ENCODE results near the gene RBM17. TPM values are rescaled to one million over a fixed set of nuclear protein-coding genes. Genes with fewer than 3 reads are reported as not detected.

RBM17 gene
- total and polyA plus RNA-seq, 4 donors, result 16.5 to 44.8 (median 34.1) TPM

DNA sequence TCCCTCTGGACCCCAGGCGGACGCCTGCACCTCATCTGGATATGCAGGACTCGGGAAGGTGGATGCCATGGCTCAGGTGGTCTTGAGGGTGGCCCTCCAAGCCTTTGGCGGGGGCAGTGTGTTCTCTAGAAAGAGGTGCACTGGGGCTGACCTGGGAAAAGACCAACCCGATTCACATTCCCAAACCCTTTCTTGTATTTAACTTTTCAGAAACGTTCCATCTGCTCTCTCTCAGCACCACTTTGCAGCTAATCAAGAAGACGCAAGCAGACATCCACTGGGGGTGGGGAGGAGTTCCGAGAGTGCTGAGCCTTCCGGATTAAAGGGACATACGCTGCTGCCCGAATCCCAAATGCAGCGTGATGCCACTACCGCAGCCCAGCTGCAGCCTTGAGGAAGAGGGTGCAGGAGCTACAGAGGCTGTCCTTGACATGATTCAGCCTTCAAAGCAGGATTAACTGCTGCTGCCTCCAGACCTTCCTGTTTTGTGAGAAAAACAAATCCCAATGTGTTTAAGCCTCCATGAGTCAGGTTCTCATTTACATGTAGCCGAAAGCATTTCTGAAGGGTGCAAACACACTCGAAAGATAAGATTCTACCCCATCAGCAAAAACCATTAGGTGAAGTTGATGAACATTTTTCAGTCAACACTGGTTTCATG is 39.9 kb downstream of the RBM17 start:
- no peak for TF ChIP-seq HNF4A (conservative IDR thresholded peaks at IDR 0.05)
- TF ChIP-seq HNF4G (IDR thresholded peaks at IDR 0.05), result no peak
- TF ChIP-seq GABPA (IDR thresholded peaks at IDR 0.05 in 1 of 2, conservative IDR thresholded peaks at IDR 0.05 in 1 of 2), result no peak
- no peak for TF ChIP-seq FOXA2 (IDR thresholded peaks at IDR 0.05)
- no peak for TF ChIP-seq RAD21 (IDR thresholded peaks at IDR 0.05)
- TF ChIP-seq, protein P1, sequence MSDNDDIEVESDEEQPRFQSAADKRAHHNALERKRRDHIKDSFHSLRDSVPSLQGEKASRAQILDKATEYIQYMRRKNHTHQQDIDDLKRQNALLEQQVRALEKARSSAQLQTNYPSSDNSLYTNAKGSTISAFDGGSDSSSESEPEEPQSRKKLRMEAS (IDR thresholded peaks at IDR 0.05), result no peak
- no peak for TF ChIP-seq SP1 (IDR thresholded peaks at IDR 0.05)
- TF ChIP-seq, protein P2, sequence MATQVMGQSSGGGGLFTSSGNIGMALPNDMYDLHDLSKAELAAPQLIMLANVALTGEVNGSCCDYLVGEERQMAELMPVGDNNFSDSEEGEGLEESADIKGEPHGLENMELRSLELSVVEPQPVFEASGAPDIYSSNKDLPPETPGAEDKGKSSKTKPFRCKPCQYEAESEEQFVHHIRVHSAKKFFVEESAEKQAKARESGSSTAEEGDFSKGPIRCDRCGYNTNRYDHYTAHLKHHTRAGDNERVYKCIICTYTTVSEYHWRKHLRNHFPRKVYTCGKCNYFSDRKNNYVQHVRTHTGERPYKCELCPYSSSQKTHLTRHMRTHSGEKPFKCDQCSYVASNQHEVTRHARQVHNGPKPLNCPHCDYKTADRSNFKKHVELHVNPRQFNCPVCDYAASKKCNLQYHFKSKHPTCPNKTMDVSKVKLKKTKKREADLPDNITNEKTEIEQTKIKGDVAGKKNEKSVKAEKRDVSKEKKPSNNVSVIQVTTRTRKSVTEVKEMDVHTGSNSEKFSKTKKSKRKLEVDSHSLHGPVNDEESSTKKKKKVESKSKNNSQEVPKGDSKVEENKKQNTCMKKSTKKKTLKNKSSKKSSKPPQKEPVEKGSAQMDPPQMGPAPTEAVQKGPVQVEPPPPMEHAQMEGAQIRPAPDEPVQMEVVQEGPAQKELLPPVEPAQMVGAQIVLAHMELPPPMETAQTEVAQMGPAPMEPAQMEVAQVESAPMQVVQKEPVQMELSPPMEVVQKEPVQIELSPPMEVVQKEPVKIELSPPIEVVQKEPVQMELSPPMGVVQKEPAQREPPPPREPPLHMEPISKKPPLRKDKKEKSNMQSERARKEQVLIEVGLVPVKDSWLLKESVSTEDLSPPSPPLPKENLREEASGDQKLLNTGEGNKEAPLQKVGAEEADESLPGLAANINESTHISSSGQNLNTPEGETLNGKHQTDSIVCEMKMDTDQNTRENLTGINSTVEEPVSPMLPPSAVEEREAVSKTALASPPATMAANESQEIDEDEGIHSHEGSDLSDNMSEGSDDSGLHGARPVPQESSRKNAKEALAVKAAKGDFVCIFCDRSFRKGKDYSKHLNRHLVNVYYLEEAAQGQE (IDR thresholded peaks at IDR 0.05), result no peak
- no peak for TF ChIP-seq YY1 (IDR thresholded peaks at IDR 0.05)
- TF ChIP-seq, protein P3, sequence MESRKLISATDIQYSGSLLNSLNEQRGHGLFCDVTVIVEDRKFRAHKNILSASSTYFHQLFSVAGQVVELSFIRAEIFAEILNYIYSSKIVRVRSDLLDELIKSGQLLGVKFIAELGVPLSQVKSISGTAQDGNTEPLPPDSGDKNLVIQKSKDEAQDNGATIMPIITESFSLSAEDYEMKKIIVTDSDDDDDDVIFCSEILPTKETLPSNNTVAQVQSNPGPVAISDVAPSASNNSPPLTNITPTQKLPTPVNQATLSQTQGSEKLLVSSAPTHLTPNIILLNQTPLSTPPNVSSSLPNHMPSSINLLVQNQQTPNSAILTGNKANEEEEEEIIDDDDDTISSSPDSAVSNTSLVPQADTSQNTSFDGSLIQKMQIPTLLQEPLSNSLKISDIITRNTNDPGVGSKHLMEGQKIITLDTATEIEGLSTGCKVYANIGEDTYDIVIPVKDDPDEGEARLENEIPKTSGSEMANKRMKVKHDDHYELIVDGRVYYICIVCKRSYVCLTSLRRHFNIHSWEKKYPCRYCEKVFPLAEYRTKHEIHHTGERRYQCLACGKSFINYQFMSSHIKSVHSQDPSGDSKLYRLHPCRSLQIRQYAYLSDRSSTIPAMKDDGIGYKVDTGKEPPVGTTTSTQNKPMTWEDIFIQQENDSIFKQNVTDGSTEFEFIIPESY (IDR thresholded peaks at IDR 0.05), result no peak
- no peak for TF ChIP-seq RXRA (IDR thresholded peaks at IDR 0.05)
- TF ChIP-seq FOXA1 (IDR thresholded peaks at IDR 0.05), result no peak
- TF ChIP-seq, protein P4, sequence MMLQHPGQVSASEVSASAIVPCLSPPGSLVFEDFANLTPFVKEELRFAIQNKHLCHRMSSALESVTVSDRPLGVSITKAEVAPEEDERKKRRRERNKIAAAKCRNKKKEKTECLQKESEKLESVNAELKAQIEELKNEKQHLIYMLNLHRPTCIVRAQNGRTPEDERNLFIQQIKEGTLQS (IDR thresholded peaks at IDR 0.05), result no peak
- TF ChIP-seq, protein P5, sequence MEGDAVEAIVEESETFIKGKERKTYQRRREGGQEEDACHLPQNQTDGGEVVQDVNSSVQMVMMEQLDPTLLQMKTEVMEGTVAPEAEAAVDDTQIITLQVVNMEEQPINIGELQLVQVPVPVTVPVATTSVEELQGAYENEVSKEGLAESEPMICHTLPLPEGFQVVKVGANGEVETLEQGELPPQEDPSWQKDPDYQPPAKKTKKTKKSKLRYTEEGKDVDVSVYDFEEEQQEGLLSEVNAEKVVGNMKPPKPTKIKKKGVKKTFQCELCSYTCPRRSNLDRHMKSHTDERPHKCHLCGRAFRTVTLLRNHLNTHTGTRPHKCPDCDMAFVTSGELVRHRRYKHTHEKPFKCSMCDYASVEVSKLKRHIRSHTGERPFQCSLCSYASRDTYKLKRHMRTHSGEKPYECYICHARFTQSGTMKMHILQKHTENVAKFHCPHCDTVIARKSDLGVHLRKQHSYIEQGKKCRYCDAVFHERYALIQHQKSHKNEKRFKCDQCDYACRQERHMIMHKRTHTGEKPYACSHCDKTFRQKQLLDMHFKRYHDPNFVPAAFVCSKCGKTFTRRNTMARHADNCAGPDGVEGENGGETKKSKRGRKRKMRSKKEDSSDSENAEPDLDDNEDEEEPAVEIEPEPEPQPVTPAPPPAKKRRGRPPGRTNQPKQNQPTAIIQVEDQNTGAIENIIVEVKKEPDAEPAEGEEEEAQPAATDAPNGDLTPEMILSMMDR (IDR thresholded peaks at IDR 0.05; ENCODE audit: low read depth, low read length, missing input control), result no peak
- no peak for TF ChIP-seq NR2F2 (IDR thresholded peaks at IDR 0.05)
- TF ChIP-seq TAF1 (conservative IDR thresholded peaks at IDR 0.05), result no peak
- TF ChIP-seq JUND (IDR thresholded peaks at IDR 0.05), result no peak
- no peaks in the 10 kb centered on the region for H3K9me3 ChIP-seq (ENCODE audit: control insufficient read depth in 4 of 4, low read length in 3 of 4)
- no peak for DNase-seq (ENCODE audit: low spot score)
- H3K27ac ChIP-seq (ENCODE audit: low read depth in 1 of 2, low read length in 2 of 2), result no peak overlapping the region
- no peaks in the 10 kb centered on the region for H3K36me3 ChIP-seq (ENCODE audit: control insufficient read depth in 4 of 4, insufficient read depth in 3 of 4, low read depth in 1 of 4, low read length in 3 of 4)
- no peak overlapping the region for H3K4me3 ChIP-seq (ENCODE audit: low read depth in 1 of 3, low read length in 3 of 3)
- 42% methylated on average over 15 of the region's 15 CpGs for WGBS
- H3K9ac ChIP-seq (ENCODE audit: low read depth in 1 of 2, low read length in 2 of 2), result no peak overlapping the region
- peaks cover 0 to 3% (median 0%) of the 10 kb centered on the region in 4 donors for H3K4me1 ChIP-seq (ENCODE audit: control insufficient read depth in 4 of 4, insufficient read depth in 4 of 4, low read length in 3 of 4)
- H3K27me3 ChIP-seq (ENCODE audit: control insufficient read depth in 4 of 4, insufficient read depth in 4 of 4, low read length in 3 of 4), result no peaks in the 10 kb centered on the region
